Mesendoderm (in vitro differentiated cells): ENCODE data around the gene LDHAL6B.

Source experiments
- DNase-seq: peaks from one replicate; pipeline ENCODE4 v3.0.0; 2013
- H2AK5ac ChIP-seq: 2 replicates; pipeline ENCODE4 v1.6.1; 2013; ENCODE audit warnings: low read length, inconsistent platforms
- H2BK120ac ChIP-seq: 2 replicates; pipeline ENCODE4 v1.6.1; 2013; ENCODE audit warnings: low read depth, mild to moderate bottlenecking, low read length, moderate library complexity, mixed read lengths
- H2BK15ac ChIP-seq: replicated peaks from 2 replicates; pipeline ENCODE4 v1.6.1; 2013; ENCODE audit warnings: low read depth, mild to moderate bottlenecking, moderate library complexity
- H2BK5ac ChIP-seq: 2 replicates; pipeline ENCODE4 v1.6.1; 2013; ENCODE audit warnings: low read length, inconsistent platforms
- H3K18ac ChIP-seq: 2 replicates; pipeline ENCODE4 v1.6.1; 2013; ENCODE audit warnings: mild to moderate bottlenecking, low read length, mixed read lengths
- H3K23ac ChIP-seq: one replicate; pipeline ENCODE4 v1.6.1; 2013; ENCODE audit warnings: low read length
- H3K27ac ChIP-seq: 2 replicates; pipeline ENCODE4 v1.5.1; 2013; ENCODE audit warnings: low read depth, mild to moderate bottlenecking, inconsistent platforms, low read length, moderate library complexity
- H3K27me3 ChIP-seq: 2 replicates; pipeline ENCODE4 v1.6.1; 2013; ENCODE audit warnings: low read length, control low read depth, mild to moderate bottlenecking, inconsistent platforms; ENCODE audit not compliant: insufficient read depth, poor library complexity
- H3K36me3 ChIP-seq: 2 replicates; pipeline ENCODE4 v1.6.1; 2013; ENCODE audit warnings: low read length, inconsistent platforms; ENCODE audit not compliant: control insufficient read depth, insufficient read depth
- H3K4ac ChIP-seq: one replicate; pipeline ENCODE4 v1.6.1; 2013; ENCODE audit warnings: low read depth, mild to moderate bottlenecking, low read length, moderate library complexity
- H3K4me1 ChIP-seq: 2 replicates; pipeline ENCODE4 v1.6.1; 2013; ENCODE audit warnings: low read depth, low read length, inconsistent platforms; ENCODE audit not compliant: control insufficient read depth
- H3K4me2 ChIP-seq: 2 replicates; pipeline ENCODE4 v1.6.1; 2013; ENCODE audit warnings: low read length
- H3K4me3 ChIP-seq: 2 replicates; pipeline ENCODE4 v1.5.1; 2013; ENCODE audit warnings: mild to moderate bottlenecking, low read length
- H3K56ac ChIP-seq: one replicate; pipeline ENCODE4 v1.6.1; 2013; ENCODE audit warnings: low read length
- H3K79me1 ChIP-seq: 2 replicates; pipeline ENCODE4 v1.6.1; 2013; ENCODE audit warnings: low read length, inconsistent platforms
- H3K79me2 ChIP-seq: 2 replicates; pipeline ENCODE4 v1.6.1; 2013; ENCODE audit warnings: mild to moderate bottlenecking, low read length; ENCODE audit not compliant: control insufficient read depth, insufficient read depth
- H3K9ac ChIP-seq: 2 replicates; pipeline ENCODE4 v1.6.1; 2013; ENCODE audit warnings: low read length, inconsistent platforms
- H4K5ac ChIP-seq: one replicate; pipeline ENCODE4 v1.6.1; 2013; ENCODE audit warnings: low read length
- H4K8ac ChIP-seq: one replicate; pipeline ENCODE4 v1.6.1; 2013; ENCODE audit warnings: low read depth, mild to moderate bottlenecking, control low read depth, low read length, moderate library complexity
- WGBS: extraction: QIAGEN DNeasy Blood & Tissue Kit; methylation state at CpG from one replicate; pipeline ENCODE4 v1.1.7; 2013; ENCODE audit warnings: low lambda C conversion rate, missing lambda C conversion rate; ENCODE audit not compliant: insufficient coverage; ENCODE audit errors: extremely low coverage; 5-methylcytosine and 5-hydroxymethylcytosine counted together

LDHAL6B gene

GRCh38 chr15:59229015-59229414 lies 22.4 kb downstream of the LDHAL6B start:
- Histone ChIP-seq H3K79me2 (no peaks in the 10 kb centered on the region), H3K4me1 (no peaks in the 10 kb centered on the region), H3K27ac (no peak overlapping the region), H3K4me2 (no peak overlapping the region), H2BK5ac (no peak overlapping the region), H3K56ac (no peak overlapping the region), H4K8ac (no peak overlapping the region), H2BK120ac (no peak overlapping the region), H3K36me3 (no peaks in the 10 kb centered on the region), H2BK15ac (no peak overlapping the region), H3K23ac (no peak overlapping the region), H3K27me3 (no peaks in the 10 kb centered on the region), H2AK5ac (no peak overlapping the region), H3K4ac (no peak overlapping the region), H3K79me1 (no peaks in the 10 kb centered on the region), H3K18ac (no peak overlapping the region), H4K5ac (no peak overlapping the region), H3K4me3 (no peak overlapping the region), H3K9ac (no peak overlapping the region)
- WGBS, result no CpG with 5 or more reads among the region's 4 CpGs
- DNase-seq, result no peak

- no peak for DNase-seq
- H3K23ac ChIP-seq, result no peak overlapping the region
- WGBS, result no CpG with 5 or more reads among the region's 3 CpGs
- H2BK15ac ChIP-seq, result no peak overlapping the region
- H3K9ac ChIP-seq, result no peak overlapping the region
- no peaks in the 10 kb centered on the region for H3K36me3 ChIP-seq
- no peaks in the 10 kb centered on the region for H3K4me1 ChIP-seq
- no peak overlapping the region for H3K27ac ChIP-seq
- H3K27me3 ChIP-seq, result no peaks in the 10 kb centered on the region
- no peak overlapping the region for H4K5ac ChIP-seq
- H3K4me2 ChIP-seq, result no peak overlapping the region
- H4K8ac ChIP-seq, result no peak overlapping the region
- H3K4ac ChIP-seq, result no peak overlapping the region
- no peak overlapping the region for H2BK120ac ChIP-seq
- H3K56ac ChIP-seq, result no peak overlapping the region
- H2AK5ac ChIP-seq, result no peak overlapping the region
- H2BK5ac ChIP-seq, result no peak overlapping the region
- H3K4me3 ChIP-seq, result no peak overlapping the region
- no peak overlapping the region for H3K18ac ChIP-seq
- no peaks in the 10 kb centered on the region for H3K79me1 ChIP-seq
- no peaks in the 10 kb centered on the region for H3K79me2 ChIP-seq
Observed at GRCh38 chr15:59229453-59229852, 22.8 kb downstream of the LDHAL6B start.

GRCh38 chr15:59230531-59231055 lies 23.9 kb downstream of the LDHAL6B start:
- Histone ChIP-seq H2BK120ac (no peak overlapping the region), H3K23ac (no peak overlapping the region), H3K18ac (no peak overlapping the region), H3K27me3 (no peaks in the 10 kb centered on the region), H3K36me3 (no peaks in the 10 kb centered on the region), H3K4me1 (no peaks in the 10 kb centered on the region), H3K79me1 (no peaks in the 10 kb centered on the region), H3K4ac (no peak overlapping the region), H2BK5ac (no peak overlapping the region), H4K5ac (no peak overlapping the region), H3K27ac (no peak overlapping the region), H2BK15ac (no peak overlapping the region), H4K8ac (no peak overlapping the region), H2AK5ac (no peak overlapping the region), H3K56ac (no peak overlapping the region), H3K9ac (no peak overlapping the region), H3K79me2 (no peaks in the 10 kb centered on the region), H3K4me2 (no peak overlapping the region), H3K4me3 (no peak overlapping the region)
- no peak for DNase-seq
- WGBS, result no CpG with 5 or more reads among the region's 2 CpGs

GRCh38 chr15:59232476-59232875 lies 25.8 kb downstream of the LDHAL6B start:
- no peak overlapping the region for H3K18ac ChIP-seq
- no peaks in the 10 kb centered on the region for H3K4me1 ChIP-seq
- H3K4ac ChIP-seq, result no peak overlapping the region
- H3K79me1 ChIP-seq, result no peaks in the 10 kb centered on the region
- no peaks in the 10 kb centered on the region for H3K27me3 ChIP-seq
- H3K23ac ChIP-seq, result no peak overlapping the region
- H4K5ac ChIP-seq, result no peak overlapping the region
- no peaks in the 10 kb centered on the region for H3K36me3 ChIP-seq
- H2BK15ac ChIP-seq, result no peak overlapping the region
- H3K79me2 ChIP-seq, result no peaks in the 10 kb centered on the region
- DNase-seq, result no peak
- no peak overlapping the region for H3K9ac ChIP-seq
- H3K27ac ChIP-seq, result no peak overlapping the region
- H4K8ac ChIP-seq, result no peak overlapping the region
- H3K56ac ChIP-seq, result no peak overlapping the region
- no peak overlapping the region for H2AK5ac ChIP-seq
- no peak overlapping the region for H2BK5ac ChIP-seq
- H2BK120ac ChIP-seq, result no peak overlapping the region
- no peak overlapping the region for H3K4me2 ChIP-seq
- no CpG with 5 or more reads among the region's 1 CpG for WGBS
- H3K4me3 ChIP-seq, result no peak overlapping the region

- no CpG with 5 or more reads among the region's 1 CpG for WGBS
- Histone ChIP-seq H2AK5ac (no peak overlapping the region), H3K27ac (no peak overlapping the region), H3K4me2 (no peak overlapping the region), H3K4ac (no peak overlapping the region), H3K18ac (no peak overlapping the region), H3K27me3 (no peaks in the 10 kb centered on the region), H2BK5ac (no peak overlapping the region), H4K8ac (no peak overlapping the region), H3K4me1 (no peaks in the 10 kb centered on the region), H2BK15ac (no peak overlapping the region), H4K5ac (no peak overlapping the region), H3K23ac (no peak overlapping the region), H3K79me2 (no peaks in the 10 kb centered on the region), H3K4me3 (no peak overlapping the region), H3K9ac (no peak overlapping the region), H2BK120ac (no peak overlapping the region), H3K56ac (no peak overlapping the region), H3K36me3 (no peaks in the 10 kb centered on the region), H3K79me1 (no peaks in the 10 kb centered on the region)
- DNase-seq, result no peak
Observed at GRCh38 chr15:59236394-59236793, 29.8 kb downstream of the LDHAL6B start.

- no peak overlapping the region for H3K4me2 ChIP-seq
- no peak overlapping the region for H2BK120ac ChIP-seq
- H3K27me3 ChIP-seq, result no peaks in the 10 kb centered on the region
- H4K5ac ChIP-seq, result no peak overlapping the region
- no peak for DNase-seq
- H3K18ac ChIP-seq, result no peak overlapping the region
- H3K4ac ChIP-seq, result no peak overlapping the region
- no peaks in the 10 kb centered on the region for H3K4me1 ChIP-seq
- no peak overlapping the region for H2BK15ac ChIP-seq
- no peak overlapping the region for H3K9ac ChIP-seq
- WGBS, result no CpG with 5 or more reads among the region's 8 CpGs
- H3K36me3 ChIP-seq, result no peaks in the 10 kb centered on the region
- H3K79me1 ChIP-seq, result no peaks in the 10 kb centered on the region
- no peak overlapping the region for H2AK5ac ChIP-seq
- no peak overlapping the region for H4K8ac ChIP-seq
- no peak overlapping the region for H2BK5ac ChIP-seq
- H3K23ac ChIP-seq, result no peak overlapping the region
- no peaks in the 10 kb centered on the region for H3K79me2 ChIP-seq
- no peak overlapping the region for H3K4me3 ChIP-seq
- H3K27ac ChIP-seq, result no peak overlapping the region
- H3K56ac ChIP-seq, result no peak overlapping the region
Observed at GRCh38 chr15:59237119-59237855, 30.6 kb downstream of the LDHAL6B start.
